GM23338 (cell line): ENCODE results near the gene CFAP251.

Source experiments
- CREB1 ChIP-seq: fragments of 250-450 bp; sonication (Bioruptor Pico); IDR thresholded peaks from 2 replicates; pipeline ENCODE4 v1.5.0; 2020; ENCODE audit warnings: low read depth, mild to moderate bottlenecking, moderate library complexity
- EZH2 ChIP-seq: fragments of 200-600 bp; sonication (generic); IDR thresholded peaks from one replicate; pipeline ENCODE4 v1.8.0; 2017; ENCODE audit warnings: antibody characterized with exemption, mild to moderate bottlenecking, low read depth; ENCODE audit not compliant: unreplicated experiment
- NANOG ChIP-seq: IDR thresholded peaks from 2 replicates; pipeline ENCODE4 v1.6.1; 2016; ENCODE audit warnings: antibody characterized with exemption, borderline replicate concordance
- POLR2AphosphoS5 ChIP-seq: IDR thresholded peaks from 2 replicates; pipeline ENCODE4 v1.6.1; 2016; ENCODE audit warnings: antibody characterized with exemption, low read depth
- TF ChIP-seq, protein P1 (sequence below), 2 experiments: fragments of 200-600 bp in 1 of 2; sonication (generic) in 1 of 2; conservative IDR thresholded peaks; 2 replicates each; pipeline versions ENCODE4 v1.5.1 to v1.6.1; 2016 to 2017; ENCODE audit warnings: antibody characterized with exemption in 2 of 2, low read depth in 2 of 2, mild to moderate bottlenecking in 2 of 2, moderate library complexity in 1 of 2
- TF ChIP-seq, protein P2 (sequence below): IDR thresholded peaks from one replicate; pipeline ENCODE4 v1.6.1; 2018; ENCODE audit warnings: antibody characterized with exemption; ENCODE audit not compliant: unreplicated experiment

DNA sequence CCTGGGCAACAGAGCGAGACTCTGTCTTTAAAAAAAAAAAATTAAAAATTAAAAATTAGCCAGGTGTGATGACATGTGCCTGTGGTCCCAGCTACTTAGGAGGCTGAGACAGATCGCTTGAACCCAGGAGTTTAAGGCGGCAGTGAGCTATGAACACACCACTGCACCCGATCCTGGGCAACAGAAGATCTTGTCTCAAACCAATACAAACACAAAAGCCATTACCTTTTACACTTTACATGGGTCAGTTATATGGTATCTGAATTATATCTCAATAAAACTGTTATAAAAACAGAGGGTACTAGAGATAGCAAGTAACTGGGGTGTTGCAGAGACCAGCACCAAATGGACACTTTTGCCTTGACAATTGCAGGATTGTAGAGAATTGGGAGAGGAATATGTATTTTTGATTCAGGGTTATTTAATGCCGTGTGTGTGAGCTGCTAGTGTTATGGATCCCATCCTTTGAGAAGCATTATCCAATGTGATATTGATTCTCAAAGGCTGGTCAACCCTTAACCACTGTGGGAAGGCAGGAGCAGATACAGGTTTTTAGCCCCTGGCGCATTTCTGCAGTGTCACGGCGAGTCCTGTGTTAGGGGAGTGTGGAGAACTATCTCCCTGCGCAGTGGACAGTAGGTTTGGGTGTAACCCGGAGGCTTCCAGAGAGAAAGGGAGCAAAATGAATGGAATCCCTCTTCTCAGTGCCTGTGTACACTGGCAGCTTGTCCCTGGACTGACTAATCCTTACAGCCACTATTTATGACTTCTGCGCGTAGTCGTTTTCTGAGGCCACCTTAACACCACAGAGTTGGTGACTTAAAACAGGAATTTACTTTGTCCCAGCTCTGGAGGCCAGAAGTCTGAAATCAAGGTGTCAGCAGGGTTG, 25.5 kb upstream of the CFAP251 start:
- TF ChIP-seq CREB1 (CRISPR knock-in tag), result no peak
- TF ChIP-seq, protein P1, sequence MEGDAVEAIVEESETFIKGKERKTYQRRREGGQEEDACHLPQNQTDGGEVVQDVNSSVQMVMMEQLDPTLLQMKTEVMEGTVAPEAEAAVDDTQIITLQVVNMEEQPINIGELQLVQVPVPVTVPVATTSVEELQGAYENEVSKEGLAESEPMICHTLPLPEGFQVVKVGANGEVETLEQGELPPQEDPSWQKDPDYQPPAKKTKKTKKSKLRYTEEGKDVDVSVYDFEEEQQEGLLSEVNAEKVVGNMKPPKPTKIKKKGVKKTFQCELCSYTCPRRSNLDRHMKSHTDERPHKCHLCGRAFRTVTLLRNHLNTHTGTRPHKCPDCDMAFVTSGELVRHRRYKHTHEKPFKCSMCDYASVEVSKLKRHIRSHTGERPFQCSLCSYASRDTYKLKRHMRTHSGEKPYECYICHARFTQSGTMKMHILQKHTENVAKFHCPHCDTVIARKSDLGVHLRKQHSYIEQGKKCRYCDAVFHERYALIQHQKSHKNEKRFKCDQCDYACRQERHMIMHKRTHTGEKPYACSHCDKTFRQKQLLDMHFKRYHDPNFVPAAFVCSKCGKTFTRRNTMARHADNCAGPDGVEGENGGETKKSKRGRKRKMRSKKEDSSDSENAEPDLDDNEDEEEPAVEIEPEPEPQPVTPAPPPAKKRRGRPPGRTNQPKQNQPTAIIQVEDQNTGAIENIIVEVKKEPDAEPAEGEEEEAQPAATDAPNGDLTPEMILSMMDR (conservative IDR thresholded peaks at IDR 0.05; ENCODE audit: low read depth in 2 of 2), result no peak
- TF ChIP-seq EZH2, result no peak
- TF ChIP-seq POLR2AphosphoS5, result no peak
- no peak for TF ChIP-seq NANOG
- TF ChIP-seq, protein P2, sequence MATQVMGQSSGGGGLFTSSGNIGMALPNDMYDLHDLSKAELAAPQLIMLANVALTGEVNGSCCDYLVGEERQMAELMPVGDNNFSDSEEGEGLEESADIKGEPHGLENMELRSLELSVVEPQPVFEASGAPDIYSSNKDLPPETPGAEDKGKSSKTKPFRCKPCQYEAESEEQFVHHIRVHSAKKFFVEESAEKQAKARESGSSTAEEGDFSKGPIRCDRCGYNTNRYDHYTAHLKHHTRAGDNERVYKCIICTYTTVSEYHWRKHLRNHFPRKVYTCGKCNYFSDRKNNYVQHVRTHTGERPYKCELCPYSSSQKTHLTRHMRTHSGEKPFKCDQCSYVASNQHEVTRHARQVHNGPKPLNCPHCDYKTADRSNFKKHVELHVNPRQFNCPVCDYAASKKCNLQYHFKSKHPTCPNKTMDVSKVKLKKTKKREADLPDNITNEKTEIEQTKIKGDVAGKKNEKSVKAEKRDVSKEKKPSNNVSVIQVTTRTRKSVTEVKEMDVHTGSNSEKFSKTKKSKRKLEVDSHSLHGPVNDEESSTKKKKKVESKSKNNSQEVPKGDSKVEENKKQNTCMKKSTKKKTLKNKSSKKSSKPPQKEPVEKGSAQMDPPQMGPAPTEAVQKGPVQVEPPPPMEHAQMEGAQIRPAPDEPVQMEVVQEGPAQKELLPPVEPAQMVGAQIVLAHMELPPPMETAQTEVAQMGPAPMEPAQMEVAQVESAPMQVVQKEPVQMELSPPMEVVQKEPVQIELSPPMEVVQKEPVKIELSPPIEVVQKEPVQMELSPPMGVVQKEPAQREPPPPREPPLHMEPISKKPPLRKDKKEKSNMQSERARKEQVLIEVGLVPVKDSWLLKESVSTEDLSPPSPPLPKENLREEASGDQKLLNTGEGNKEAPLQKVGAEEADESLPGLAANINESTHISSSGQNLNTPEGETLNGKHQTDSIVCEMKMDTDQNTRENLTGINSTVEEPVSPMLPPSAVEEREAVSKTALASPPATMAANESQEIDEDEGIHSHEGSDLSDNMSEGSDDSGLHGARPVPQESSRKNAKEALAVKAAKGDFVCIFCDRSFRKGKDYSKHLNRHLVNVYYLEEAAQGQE, result no peak
